ENCODE data around the gene SLC7A8. TPM values are rescaled to one million over a fixed set of nuclear protein-coding genes. Genes with fewer than 3 reads are reported as not detected.

SLC7A8 gene
- total RNA-seq, 4 donors from 2014 or later, result 45.2 to 67.7 (median 53.2) TPM

GRCh38 chr14:23117371-23118020, 66.0 kb downstream of the SLC7A8 start:
- no peaks in the 10 kb centered on the region for H3K36me3 ChIP-seq
- H3K9me3 ChIP-seq, result no peaks in the 10 kb centered on the region
- no peak overlapping the region for H3K27ac ChIP-seq
- H3K4me1 ChIP-seq, result peaks cover 12% of the 10 kb centered on the region
- WGBS, result 92% methylated on average over 32 of the region's 32 CpGs
- H3K4me3 ChIP-seq, result no peak overlapping the region
- H3K27me3 ChIP-seq, result peaks cover 9% of the 10 kb centered on the region
- TF ChIP-seq EP300 (IDR thresholded peaks at IDR 0.05), result no peak
- TF ChIP-seq CTCF (IDR thresholded peaks at IDR 0.05), result no peak
- no peak for TF ChIP-seq POLR2AphosphoS5 (IDR thresholded peaks at IDR 0.05)
- TF ChIP-seq POLR2A (IDR thresholded peaks at IDR 0.05), result no peak
- DNase-seq (ENCODE audit: low spot score in 2 of 2), result no peak

GRCh38 chr14:23115918-23116317, 67.5 kb downstream of the SLC7A8 start:
- Histone ChIP-seq H3K27ac (no peak overlapping the region), H3K4me1 (peaks cover 3% of the 10 kb centered on the region), H3K9me3 (no peaks in the 10 kb centered on the region), H3K4me3 (no peak overlapping the region), H3K36me3 (no peaks in the 10 kb centered on the region), H3K27me3 (peaks cover 25% of the 10 kb centered on the region)
- 91% methylated on average over 5 of the region's 5 CpGs for WGBS
- TF ChIP-seq POLR2A (IDR thresholded peaks at IDR 0.05), result no peak
- no peak for TF ChIP-seq POLR2AphosphoS5 (IDR thresholded peaks at IDR 0.05)
- TF ChIP-seq EP300 (IDR thresholded peaks at IDR 0.05), result no peak
- TF ChIP-seq CTCF (IDR thresholded peaks at IDR 0.05), result no peak
- DNase-seq (ENCODE audit: low spot score in 2 of 2), result no peak

- TF ChIP-seq EP300 (IDR thresholded peaks at IDR 0.05) (no peak), CTCF (IDR thresholded peaks at IDR 0.05) (no peak), POLR2AphosphoS5 (IDR thresholded peaks at IDR 0.05) (no peak), POLR2A (IDR thresholded peaks at IDR 0.05) (no peak)
- DNase-seq (ENCODE audit: low spot score in 2 of 2), result no peak
- no peaks in the 10 kb centered on the region for H3K36me3 ChIP-seq
- H3K27ac ChIP-seq, result no peak overlapping the region
- H3K27me3 ChIP-seq, result peaks cover 32% of the 10 kb centered on the region
- H3K4me1 ChIP-seq, result peaks cover 3% of the 10 kb centered on the region
- WGBS, result 58% methylated on average over 10 of the region's 10 CpGs
- H3K9me3 ChIP-seq, result no peaks in the 10 kb centered on the region
- no peak overlapping the region for H3K4me3 ChIP-seq
Observed at GRCh38 chr14:23115039-23115731, 68.3 kb downstream of the SLC7A8 start.

- H3K36me3 ChIP-seq, result no peaks in the 10 kb centered on the region
- no peak for DNase-seq (ENCODE audit: low spot score in 2 of 2)
- H3K4me1 ChIP-seq, result peaks cover 3% of the 10 kb centered on the region
- no peaks in the 10 kb centered on the region for H3K9me3 ChIP-seq
- WGBS, result 74% methylated on average over 4 of the region's 4 CpGs
- peaks cover 34% of the 10 kb centered on the region for H3K27me3 ChIP-seq
- TF ChIP-seq CTCF (IDR thresholded peaks at IDR 0.05), result no peak
- no peak for TF ChIP-seq EP300 (IDR thresholded peaks at IDR 0.05)
- no peak for TF ChIP-seq POLR2AphosphoS5 (IDR thresholded peaks at IDR 0.05)
- no peak for TF ChIP-seq POLR2A (IDR thresholded peaks at IDR 0.05)
- H3K4me3 ChIP-seq, result no peak overlapping the region
- no peak overlapping the region for H3K27ac ChIP-seq
Observed at GRCh38 chr14:23114669-23115038, 68.8 kb downstream of the SLC7A8 start.

GRCh38 chr14:23114120-23114458, 69.4 kb downstream of the SLC7A8 start:
- 72% methylated on average over 5 of the region's 5 CpGs for WGBS
- Histone ChIP-seq H3K4me3 (no peak overlapping the region), H3K36me3 (no peaks in the 10 kb centered on the region), H3K27me3 (peaks cover 34% of the 10 kb centered on the region), H3K4me1 (peaks cover 3% of the 10 kb centered on the region), H3K27ac (no peak overlapping the region), H3K9me3 (no peaks in the 10 kb centered on the region)
- TF ChIP-seq CTCF (IDR thresholded peaks at IDR 0.05) (no peak), POLR2A (IDR thresholded peaks at IDR 0.05) (no peak), EP300 (IDR thresholded peaks at IDR 0.05) (no peak), POLR2AphosphoS5 (IDR thresholded peaks at IDR 0.05) (no peak)
- no peak for DNase-seq (ENCODE audit: low spot score in 2 of 2)

Measured in suprapubic skin (tissue), 4 donors.